GM21367 (cell line): Measurements from ENCODE around the gene GOLGA6C.
"Not testable (repeated sequence)": the region's sequence is repeated elsewhere in the genome, so short reads cannot be mapped to it uniquely, and the experiment has no call there.

ENCODE experiments used
- ATAC-seq: cut with Tn5 transposase; IDR thresholded peaks from one replicate; pipeline ENCODE4 v1.9.1; 2021; ENCODE audit not compliant: unreplicated experiment

Gene GOLGA6C

DNA sequence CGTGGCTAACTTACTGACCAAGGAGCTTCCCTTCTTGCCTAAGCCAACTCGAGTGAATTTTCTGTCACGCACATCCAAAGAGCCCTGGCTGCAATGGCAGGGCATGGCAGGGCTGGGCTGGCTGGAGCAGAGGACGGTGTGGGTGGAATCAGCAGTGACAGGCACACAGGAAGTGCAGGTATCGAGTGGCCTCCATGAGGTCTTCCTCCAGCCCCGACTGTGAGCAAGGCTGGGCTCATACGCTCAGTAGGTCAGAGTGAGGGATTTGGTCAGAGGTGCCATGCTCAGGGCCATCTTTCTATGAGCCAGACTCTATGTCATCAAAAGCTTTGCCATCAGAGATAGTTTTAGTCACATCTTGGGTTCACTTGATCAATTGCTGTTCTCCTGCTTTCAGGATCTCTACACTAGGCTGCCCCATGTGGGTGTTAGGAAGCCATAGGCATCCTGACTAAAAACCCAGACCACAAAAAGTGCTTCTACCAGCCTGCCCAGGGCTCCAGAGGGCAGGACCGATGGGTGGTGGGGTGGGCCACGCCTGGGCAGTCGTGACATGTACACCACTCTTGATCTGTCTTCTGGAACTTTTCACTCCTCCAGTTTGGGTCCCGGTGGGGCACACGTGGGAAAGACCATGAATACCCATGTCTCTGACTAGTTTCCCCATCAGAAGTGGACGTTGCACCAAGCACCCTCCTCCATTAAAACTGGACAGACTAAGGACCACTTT is 55.1 kb downstream of the GOLGA6C start:
- ATAC-seq, result no peak

DNA sequence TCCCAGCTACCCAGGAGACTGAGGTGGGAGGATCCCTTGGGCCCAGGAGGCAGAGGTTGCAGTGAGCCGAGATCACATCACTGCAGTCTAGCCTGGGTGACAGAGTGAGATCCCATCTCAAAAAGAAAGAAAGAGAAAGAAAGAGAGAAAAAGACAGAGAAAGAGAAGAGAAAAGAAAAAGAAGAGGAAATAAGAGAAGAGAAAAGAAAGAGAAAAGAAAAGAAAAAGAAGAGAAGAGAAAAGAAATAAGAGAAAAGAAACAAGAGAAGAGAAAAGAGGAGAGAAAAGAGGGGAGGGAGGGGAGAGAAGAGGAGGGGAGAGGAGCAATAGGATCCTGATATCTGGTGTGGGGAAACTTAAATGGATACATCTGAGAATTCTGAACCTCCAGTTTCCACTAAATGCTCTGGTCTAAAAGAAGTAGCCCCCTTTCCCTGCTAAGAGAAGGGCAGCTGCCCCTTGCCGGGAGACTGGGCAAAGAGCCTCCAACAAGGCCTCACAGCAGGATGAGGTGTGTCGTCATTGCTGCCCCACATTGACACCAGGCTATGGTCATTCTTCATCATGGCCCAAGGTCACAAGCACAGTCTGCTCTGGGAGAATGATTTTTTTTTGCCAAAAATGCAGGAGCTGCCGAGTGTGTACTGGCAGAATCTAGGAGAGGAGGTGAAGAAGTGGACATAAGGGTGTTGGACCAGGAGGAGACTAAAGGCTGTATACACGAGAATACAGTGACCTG is 56.6 kb downstream of the GOLGA6C start:
- no peak for ATAC-seq

DNA sequence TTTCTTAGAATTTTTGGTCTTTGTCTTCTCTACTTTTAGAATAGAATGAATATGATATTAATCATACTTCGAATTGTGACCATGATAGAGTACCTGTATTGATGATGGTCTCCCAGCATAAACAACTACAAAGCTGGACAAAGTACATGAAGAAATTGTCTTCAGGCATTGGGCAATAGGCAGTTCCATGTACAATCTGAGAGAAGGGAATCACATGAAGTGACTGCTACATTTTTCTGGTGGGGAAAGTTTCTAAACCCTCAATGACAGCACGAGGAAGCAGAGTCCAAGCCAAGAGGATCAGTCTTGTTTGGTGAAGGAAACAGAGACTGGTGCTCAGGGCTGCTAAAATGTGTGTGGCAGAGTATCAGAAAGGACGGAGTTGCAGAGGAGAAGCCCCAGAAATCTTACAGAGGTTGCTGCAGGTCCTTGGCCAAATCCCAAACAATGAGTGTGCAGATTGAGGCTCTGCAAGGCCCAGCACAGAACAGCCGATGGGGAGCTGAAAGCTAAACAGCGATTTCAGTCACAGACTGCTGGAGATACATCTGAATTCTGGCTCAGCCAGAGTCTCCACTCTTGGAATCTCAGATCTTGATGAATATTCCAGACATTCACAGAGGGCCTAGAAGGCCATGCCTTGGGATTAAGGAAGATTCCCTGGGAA is 61.2 kb downstream of the GOLGA6C start:
- ATAC-seq, result not testable (repeated sequence)
